HepG2 (cell line): ENCODE results near the gene C2CD2. TPM values are rescaled to one million over a fixed set of nuclear protein-coding genes. Genes with fewer than 3 reads are reported as not detected.

Experiments
- ATAC-seq: fragments of 200-7000 bp; cut with Tn5 transposase; 3 replicates; pipeline ENCODE4 v1.9.1; 2020; ENCODE audit warnings: mild to moderate bottlenecking, moderate library complexity
- BruUV-seq: library from RNA; stranded (reverse); fragments of 400-500 nt; replicated peaks from 2 replicates; lab custom pipeline; 2021; lab: Mats Ljungman, UMichigan
- CTCF ChIA-PET: fragments of 300-600 bp; formaldehyde crosslinking; extraction: SDS; loops from one replicate; lab custom pipeline; 2021; ENCODE audit warnings: low total read pairs, inconsistent platforms, low intra/inter-chr PET ratio; lab: Yijun Ruan, JAX
- POLR2A ChIA-PET: fragments of 350-600 bp; sonication (Branson Sonifier 250); formaldehyde crosslinking; loops from one replicate; lab custom pipeline; 2020; ENCODE audit warnings: antibody characterized with exemption, inconsistent platforms; lab: Yijun Ruan, JAX
- DNase-seq: peaks from one replicate; pipeline ENCODE4 v3.0.0-alpha.2; 2015; ENCODE audit warnings: low spot score
- FAIRE-seq: peaks from 3 replicates; lab custom pipeline; 2011; peaks lifted over from hg19 to GRCh38; lab: Jason Lieb, UNC
- H2AFZ ChIP-seq: one replicate; pipeline ENCODE4 v1.6.1; 2011; ENCODE audit warnings: low read length, inconsistent platforms
- H3K27ac ChIP-seq: fragments of 300-600 bp; 3 replicates; pipeline ENCODE4 v1.8.0; 2011; ENCODE audit warnings: mixed run types, mild to moderate bottlenecking, mixed read lengths, low read length, inconsistent platforms; ENCODE audit not compliant: insufficient read depth; ENCODE audit errors: extremely low read length
- H3K27me3 ChIP-seq, 2 experiments: fragments of 200-600 bp in 1 of 2; 2 replicates in 1 of 2; 3 replicates in 1 of 2; pipeline versions ENCODE4 v1.6.0 to v1.8.0; 2011; ENCODE audit warnings: low read length in 2 of 2, mild to moderate bottlenecking in 2 of 2, moderate library complexity in 2 of 2, inconsistent platforms in 1 of 2; ENCODE audit not compliant: insufficient read depth in 2 of 2, control insufficient read depth in 1 of 2
- H3K36me3 ChIP-seq, 2 experiments: fragments of 200-600 bp in 1 of 2; replicated peaks in 1 of 2; 2 replicates in 1 of 2; 3 replicates in 1 of 2; pipeline versions ENCODE4 v1.5.1 to v1.8.0; 2011; ENCODE audit warnings: low read length in 2 of 2, inconsistent platforms in 1 of 2; ENCODE audit not compliant: insufficient read depth in 2 of 2, control insufficient read depth in 1 of 2
- H3K4me1 ChIP-seq: 2 replicates; pipeline ENCODE4 v1.5.1; 2012; ENCODE audit warnings: low read length, inconsistent platforms; ENCODE audit not compliant: insufficient read depth
- H3K4me2 ChIP-seq: 2 replicates; pipeline ENCODE4 v1.6.0; 2011; ENCODE audit warnings: low read depth, low read length, inconsistent platforms
- H3K4me3 ChIP-seq, 3 experiments: fragments of 200-600 bp in 1 of 3; sonication (generic), shearing (Covaris generic) in 1 of 3; replicated peaks in 1 of 3; 2 replicates each; pipeline ENCODE4 v1.5.1; 2011 to 2016; ENCODE audit warnings: low read length in 3 of 3, inconsistent platforms in 2 of 3, low read depth in 2 of 3, mild to moderate bottlenecking in 2 of 3, control low read depth in 1 of 3, mixed read lengths in 1 of 3; ENCODE audit not compliant: insufficient read depth in 1 of 3
- H3K79me2 ChIP-seq: one replicate; pipeline ENCODE4 v1.6.1; 2011; ENCODE audit warnings: low read length, inconsistent platforms; ENCODE audit not compliant: insufficient read depth
- H3K9ac ChIP-seq: 2 replicates; pipeline ENCODE4 v1.6.0; 2011; ENCODE audit warnings: mild to moderate bottlenecking, low read depth, low read length, inconsistent platforms; ENCODE audit not compliant: insufficient read depth
- H3K9me3 ChIP-seq: 2 replicates; pipeline ENCODE4 v1.5.1; 2012; ENCODE audit warnings: mild to moderate bottlenecking, low read length
- H4K20me1 ChIP-seq: 2 replicates; pipeline ENCODE4 v1.6.0; 2011; ENCODE audit warnings: inconsistent platforms, mild to moderate bottlenecking, low read length, moderate library complexity; ENCODE audit not compliant: insufficient read depth
- E2F2 ChIP-seq: sonication (generic); formaldehyde crosslinking; IDR thresholded peaks from 2 replicates; pipeline ENCODE4 v1.4.0; 2020; ENCODE audit warnings: missing genetic modification reagents, borderline replicate concordance
- POLR2AphosphoS2 ChIP-seq: IDR thresholded peaks from 2 replicates; pipeline ENCODE4 v1.6.1; 2011; ENCODE audit warnings: low read depth, low read length, improper control_type of control experiment
- PRDM10 ChIP-seq: sonication (generic); formaldehyde crosslinking; IDR thresholded peaks from 2 replicates; pipeline ENCODE4 v1.4.0; 2020; ENCODE audit warnings: low read depth, missing genetic modification reagents
- ZBTB20 ChIP-seq: sonication (generic); formaldehyde crosslinking; IDR thresholded peaks from 2 replicates; pipeline ENCODE4 v1.8.1; 2023; ENCODE audit warnings: missing genetic modification reagents, low read depth, mild to moderate bottlenecking, borderline replicate concordance
- ZBTB7A ChIP-seq: sonication (generic); formaldehyde crosslinking; IDR thresholded peaks from 2 replicates; pipeline ENCODE4 v1.8.0; 2022; ENCODE audit warnings: mild to moderate bottlenecking, missing genetic modification reagents
- ZNF101 ChIP-seq: sonication (generic); formaldehyde crosslinking; IDR thresholded peaks from 2 replicates; pipeline ENCODE4 v1.4.0; 2020; ENCODE audit warnings: mild to moderate bottlenecking, low read depth, missing genetic modification reagents, borderline replicate concordance
- ZNF44 ChIP-seq: sonication (generic); formaldehyde crosslinking; IDR thresholded peaks from 2 replicates; pipeline ENCODE4 v1.5.1; 2020; ENCODE audit warnings: mild to moderate bottlenecking, missing genetic modification reagents
- ZNF773 ChIP-seq: sonication (generic); formaldehyde crosslinking; IDR thresholded peaks from 2 replicates; pipeline ENCODE4 v1.4.0; 2020; ENCODE audit warnings: missing genetic modification reagents, borderline replicate concordance
- WGBS: methylation state at CpG from one replicate; pipeline ENCODE4 v1.1.6; 2017; ENCODE audit warnings: low lambda C conversion rate; 5-methylcytosine and 5-hydroxymethylcytosine counted together
- in situ Hi-C: cut with HindIII; loops from 2 replicates; pipeline ENCODE4 v1.10.0; 2017; ENCODE audit warnings: low pct_unique_long_range_greater_than_20kb; ENCODE audit not compliant: extremely low pct_ligation_motif_present
- intact Hi-C: fragments of 100-400 bp; cut with micrococcal nuclease; formaldehyde crosslinking; loops from one replicate; pipeline ENCODE4 v1.10.0; 2022; ENCODE audit not compliant: unreplicated experiment
- polyA plus RNA-seq, 8 experiments: library from polyadenylated mRNA; depleted of rRNA in 3 of 8; stranded (reverse) in 7 of 8; unstranded in 1 of 8; fragments of >200 nt; fragmentation: Illumina TruSeq in 4 of 8; extraction: Trizol in 4 of 8; gene quantifications; 2 replicates each; pipeline versions ENCODE4 v1.2.1 to v1.2.3, GENCODE V29; 2011 to 2016; ENCODE audit warnings: low read depth in 4 of 8, missing spikeins in 1 of 8, mixed read lengths in 1 of 8; ENCODE audit not compliant: insufficient read depth in 1 of 8
- total RNA-seq, 5 experiments: library from RNA; depleted of rRNA; stranded (reverse); fragments of >200 nt; fragmentation: Illumina TruSeq; extraction: Trizol; gene quantifications; 2 replicates each; pipeline ENCODE4 v1.2.3, GENCODE V29; 2016; ENCODE audit warnings: low read depth in 1 of 5

C2CD2 gene
- total and polyA plus RNA-seq, 2 of the 13 experiments (the other 11 are each of a cell fraction or from before 2014, with no cell fraction given), result 12.5 to 19.7 TPM

GRCh38 chr21:41908829-41909228, 45.0 kb downstream of the C2CD2 start:
- POLR2A ChIA-PET, result no interaction called here
- Histone ChIP-seq H3K4me1 (0 out of 2 replicates have a peak, but pooled peaks cover 8% of the 10 kb centered on the region), H3K4me2 (no peak overlapping the region), H3K79me2 (no peaks in the 10 kb centered on the region), H2AFZ (no peak overlapping the region), H3K4me3 (no peak overlapping the region), H3K27ac (no peak overlapping the region), H3K9me3 (no peaks in the 10 kb centered on the region), H3K27me3 (no peaks in the 10 kb centered on the region), H3K9ac (no peak overlapping the region)
- intact Hi-C loops, result no loop called here
- ATAC-seq (no peak), FAIRE-seq (no peak), DNase-seq (no peak)
- no TSS peak for BruUV-seq
- 40% methylated on average over 3 of the region's 3 CpGs for WGBS
- in situ Hi-C loops, result no loop called here
- TF ChIP-seq ZNF44 (CRISPR knock-in tag), result no peak
- TF ChIP-seq ZBTB7A (CRISPR knock-in tag), result no peak
- no peak for TF ChIP-seq ZNF773 (CRISPR knock-in tag)
- TF ChIP-seq ZNF101, result no peak
- no peak for TF ChIP-seq POLR2AphosphoS2
- no peak for TF ChIP-seq E2F2 (CRISPR knock-in tag)
- no peak for TF ChIP-seq PRDM10 (CRISPR knock-in tag)
- no peak for TF ChIP-seq ZBTB20
- TF ChIP-seq, all 625 proteins: peak for 0
- CTCF ChIA-PET, result no interaction called here
- no peaks in the 10 kb centered on the region for H4K20me1 ChIP-seq
- peaks cover 4 to 48% of the 10 kb centered on the region in 2 experiments for H3K36me3 ChIP-seq
